Vagina (tissue), 2 donors: ENCODE data around the gene FGF10. TPM values are rescaled to one million over a fixed set of nuclear protein-coding genes. Genes with fewer than 3 reads are reported as not detected.

Experiments used
- DNase-seq, 2 donors: peaks; one replicate each; pipeline ENCODE4 v3.0.0-alpha.2; 2017; ENCODE audit errors: extremely low spot score in 2 of 2
- H3K27ac ChIP-seq: fragments of 200-600 bp; sonication (generic); one replicate; pipeline ENCODE4 v1.5.1; 2019
- H3K27me3 ChIP-seq: fragments of 200-600 bp; sonication (generic); one replicate; pipeline ENCODE4 v1.5.1; 2019
- H3K36me3 ChIP-seq, 2 donors: fragments of 200-600 bp; sonication (generic); one replicate each; pipeline ENCODE4 v1.5.1; 2017 to 2019
- H3K4me1 ChIP-seq: fragments of 200-600 bp; sonication (generic); one replicate; pipeline ENCODE4 v1.5.1; 2019
- H3K4me3 ChIP-seq, 2 donors: fragments of 200-600 bp; sonication (generic); 1 replicate in 1 of 2; 2 replicates in 1 of 2; pipeline ENCODE4 v1.5.1; 2016 to 2019
- H3K9me3 ChIP-seq: fragments of 200-600 bp; sonication (generic); one replicate; pipeline ENCODE4 v1.5.1; 2019
- CTCF ChIP-seq, 3 experiments: fragments of 450-650 bp in 2 of 3; fragments of 200-600 bp in 1 of 3; sonication (generic) in 1 of 3; IDR thresholded peaks; one replicate each; pipeline ENCODE4 v1.5.1; 2017 to 2019; ENCODE audit warnings: antibody characterized with exemption in 3 of 3, mild to moderate bottlenecking in 2 of 3, moderate library complexity in 2 of 3
- POLR2A ChIP-seq, 2 donors: fragments of 450-650 bp; IDR thresholded peaks; one replicate each; pipeline ENCODE4 v1.6.1; 2017; ENCODE audit warnings: antibody characterized with exemption in 2 of 2, mild to moderate bottlenecking in 2 of 2, moderate library complexity in 2 of 2
- POLR2AphosphoS5 ChIP-seq, 2 donors: sonication (generic); formaldehyde crosslinking; IDR thresholded peaks; one replicate each; pipeline ENCODE4 v1.9.0; 2017; ENCODE audit warnings: antibody characterized with exemption in 2 of 2, mild to moderate bottlenecking in 2 of 2, low read depth in 1 of 2; ENCODE audit not compliant: insufficient read depth in 1 of 2
- intact Hi-C: fragments of 100-400 bp; cut with DNase I; formaldehyde crosslinking; loops from one replicate; pipeline ENCODE4 v1.15.1; 2023
- total RNA-seq: library from RNA; depleted of rRNA; stranded (reverse); fragments of >200 nt; gene quantifications from one replicate; pipeline ENCODE4 v1.2.3, GENCODE V29; 2016

Gene FGF10
- 41.3 TPM for total RNA-seq

- no peaks in the 10 kb centered on the region for H3K27me3 ChIP-seq
- intact Hi-C loops, result no loop called here
- H3K27ac ChIP-seq, result peak within 1 kb of the TSS; percentile 88
- H3K4me3 ChIP-seq, result peak within 1 kb of the TSS; percentile 50 to 53
- TF ChIP-seq POLR2AphosphoS5 (IDR thresholded peaks at IDR 0.05; ENCODE audit: insufficient read depth in 1 of 2, low read depth in 1 of 2) (peak in 1 of 2 donors; percentile 68), POLR2A (IDR thresholded peaks at IDR 0.05) (peak in 1 of 2 donors; percentile 40), CTCF (IDR thresholded peaks at IDR 0.05) (no peak)
- H3K4me1 ChIP-seq, result peaks cover 7% of the 10 kb centered on the region
- H3K9me3 ChIP-seq, result no peaks in the 10 kb centered on the region
- peak in 1 of 2 donors; percentile 87 for DNase-seq
- H3K36me3 ChIP-seq, result no peaks in the 10 kb centered on the region
Measured at GRCh38 chr5:44389090-44389822, at the start of gene FGF10. FGF10 (minus strand) TSS chr5:44389420; CDS start chr5:44388682, 738 bp downstream.

GRCh38 chr5:44426944-44427343 is 37.7 kb upstream of the FGF10 start:
- intact Hi-C loops, result no loop called here
- Histone ChIP-seq H3K4me1 (no peaks in the 10 kb centered on the region), H3K9me3 (no peaks in the 10 kb centered on the region), H3K36me3 (no peaks in the 10 kb centered on the region), H3K27me3 (no peaks in the 10 kb centered on the region), H3K27ac (no peak overlapping the region), H3K4me3 (no peak overlapping the region)
- TF ChIP-seq CTCF (IDR thresholded peaks at IDR 0.05) (no peak), POLR2AphosphoS5 (IDR thresholded peaks at IDR 0.05; ENCODE audit: insufficient read depth in 1 of 2, low read depth in 1 of 2) (no peak), POLR2A (IDR thresholded peaks at IDR 0.05) (no peak)
- no peak for DNase-seq

- Histone ChIP-seq H3K27ac (no peak overlapping the region), H3K4me1 (no peaks in the 10 kb centered on the region), H3K27me3 (no peaks in the 10 kb centered on the region), H3K9me3 (no peaks in the 10 kb centered on the region), H3K4me3 (no peak overlapping the region), H3K36me3 (no peaks in the 10 kb centered on the region)
- DNase-seq, result no peak
- intact Hi-C loops, result no loop called here
- no peak for TF ChIP-seq POLR2A (IDR thresholded peaks at IDR 0.05)
- TF ChIP-seq CTCF (IDR thresholded peaks at IDR 0.05), result no peak
- no peak for TF ChIP-seq POLR2AphosphoS5 (IDR thresholded peaks at IDR 0.05; ENCODE audit: insufficient read depth in 1 of 2, low read depth in 1 of 2)
Measured at GRCh38 chr5:44412286-44412685, 23.1 kb upstream of the FGF10 start.

GRCh38 chr5:44402084-44402483 is 12.9 kb upstream of the FGF10 start:
- no peaks in the 10 kb centered on the region for H3K36me3 ChIP-seq
- H3K27ac ChIP-seq, result no peak overlapping the region
- TF ChIP-seq POLR2AphosphoS5 (IDR thresholded peaks at IDR 0.05; ENCODE audit: insufficient read depth in 1 of 2, low read depth in 1 of 2) (no peak), POLR2A (IDR thresholded peaks at IDR 0.05) (no peak), CTCF (IDR thresholded peaks at IDR 0.05) (no peak)
- H3K4me1 ChIP-seq, result peaks cover 5% of the 10 kb centered on the region
- no peaks in the 10 kb centered on the region for H3K9me3 ChIP-seq
- no peak for DNase-seq
- H3K27me3 ChIP-seq, result no peaks in the 10 kb centered on the region
- intact Hi-C loops, result no loop called here
- no peak overlapping the region for H3K4me3 ChIP-seq

- H3K27ac ChIP-seq, result no peak overlapping the region
- no peaks in the 10 kb centered on the region for H3K27me3 ChIP-seq
- H3K4me1 ChIP-seq, result peaks cover 5% of the 10 kb centered on the region
- H3K9me3 ChIP-seq, result no peaks in the 10 kb centered on the region
- H3K4me3 ChIP-seq, result no peak overlapping the region
- intact Hi-C loops, result no loop called here
- TF ChIP-seq CTCF (IDR thresholded peaks at IDR 0.05), result no peak
- TF ChIP-seq POLR2AphosphoS5 (IDR thresholded peaks at IDR 0.05; ENCODE audit: insufficient read depth in 1 of 2, low read depth in 1 of 2), result no peak
- no peak for TF ChIP-seq POLR2A (IDR thresholded peaks at IDR 0.05)
- DNase-seq, result no peak
- H3K36me3 ChIP-seq, result no peaks in the 10 kb centered on the region
Measured at GRCh38 chr5:44401611-44402010, 12.4 kb upstream of the FGF10 start.
